Neuronal stem cell (in vitro differentiated cells): ENCODE measurements around the gene SLC44A3.

Experiments
- DNase-seq: peaks from one replicate; pipeline ENCODE4 v3.0.0-alpha.2; 2013; ENCODE audit warnings: low spot score
- H2AFZ ChIP-seq: one replicate; pipeline ENCODE4 v1.6.1; 2013; ENCODE audit warnings: mild to moderate bottlenecking, low read length, inconsistent platforms
- H2AK5ac ChIP-seq: 2 replicates; pipeline ENCODE4 v1.6.1; 2013; ENCODE audit warnings: low read depth, mild to moderate bottlenecking, inconsistent platforms, low read length, moderate library complexity, mixed read lengths
- H2BK120ac ChIP-seq: 2 replicates; pipeline ENCODE4 v1.6.1; 2013; ENCODE audit warnings: low read depth, mild to moderate bottlenecking, inconsistent platforms, low read length, moderate library complexity, mixed read lengths
- H2BK12ac ChIP-seq: one replicate; pipeline ENCODE4 v1.6.1; 2013; ENCODE audit warnings: low read length, inconsistent platforms
- H2BK15ac ChIP-seq: 2 replicates; pipeline ENCODE4 v1.6.1; 2013; ENCODE audit warnings: mild to moderate bottlenecking, low read length, inconsistent platforms, mixed read lengths
- H2BK5ac ChIP-seq: one replicate; pipeline ENCODE4 v1.6.1; 2013; ENCODE audit warnings: inconsistent platforms, mild to moderate bottlenecking, low read length, moderate library complexity
- H3K14ac ChIP-seq: one replicate; pipeline ENCODE4 v1.6.1; 2013; ENCODE audit warnings: low read length, inconsistent platforms
- H3K18ac ChIP-seq: 2 replicates; pipeline ENCODE4 v1.6.1; 2013; ENCODE audit warnings: low read length, inconsistent platforms
- H3K23ac ChIP-seq: 2 replicates; pipeline ENCODE4 v1.6.1; 2013; ENCODE audit warnings: low read depth, mild to moderate bottlenecking, mixed read lengths, low read length, inconsistent platforms; ENCODE audit not compliant: poor library complexity
- H3K27ac ChIP-seq: replicated peaks from 3 replicates; pipeline ENCODE4 v1.5.1; 2013; ENCODE audit warnings: low read length, inconsistent platforms
- H3K27me3 ChIP-seq, 3 experiments: 2 replicates each; pipeline ENCODE4 v1.6.1; 2013; ENCODE audit warnings: low read length in 3 of 3, mild to moderate bottlenecking in 2 of 3, inconsistent platforms in 1 of 3, low read depth in 1 of 3, mixed read lengths in 1 of 3, moderate library complexity in 1 of 3; ENCODE audit not compliant: control insufficient read depth in 3 of 3, insufficient read depth in 3 of 3
- H3K36me3 ChIP-seq, 2 donors: replicated peaks in 1 of 2; 2 replicates each; pipeline ENCODE4 v1.6.1; 2013; ENCODE audit warnings: low read length in 2 of 2; ENCODE audit not compliant: control insufficient read depth in 2 of 2, insufficient read depth in 2 of 2
- H3K4ac ChIP-seq: 2 replicates; pipeline ENCODE4 v1.6.1; 2013; ENCODE audit warnings: inconsistent platforms, mild to moderate bottlenecking, low read length, moderate library complexity
- H3K4me1 ChIP-seq, 2 donors: 1 replicate in 1 of 2; 2 replicates in 1 of 2; pipeline ENCODE4 v1.6.1; 2013; ENCODE audit warnings: low read length in 2 of 2, low read depth in 1 of 2; ENCODE audit not compliant: control insufficient read depth in 2 of 2, insufficient read depth in 1 of 2
- H3K4me2 ChIP-seq: one replicate; pipeline ENCODE4 v1.6.1; 2013; ENCODE audit warnings: mild to moderate bottlenecking, low read length, inconsistent platforms; ENCODE audit not compliant: insufficient read depth, poor library complexity, severe bottlenecking
- H3K4me3 ChIP-seq, 2 donors: 2 replicates each; pipeline ENCODE4 v1.5.1; 2013; ENCODE audit warnings: low read length in 2 of 2, mild to moderate bottlenecking in 2 of 2, inconsistent platforms in 1 of 2, moderate library complexity in 1 of 2
- H3K79me1 ChIP-seq: one replicate; pipeline ENCODE4 v1.6.1; 2013; ENCODE audit warnings: low read depth, mild to moderate bottlenecking, inconsistent platforms, low read length, moderate library complexity
- H3K9ac ChIP-seq: one replicate; pipeline ENCODE4 v1.6.1; 2013; ENCODE audit warnings: mild to moderate bottlenecking, low read depth, low read length, inconsistent platforms; ENCODE audit not compliant: poor library complexity
- H3K9me3 ChIP-seq, 2 donors: replicated peaks in 1 of 2; 2 replicates each; pipeline versions ENCODE3 to v1.6.1; 2013; ENCODE audit warnings: low read length in 2 of 2, mild to moderate bottlenecking in 2 of 2, inconsistent platforms in 1 of 2, low read depth in 1 of 2, mixed read lengths in 1 of 2, moderate library complexity in 1 of 2; ENCODE audit not compliant: control insufficient read depth in 2 of 2, insufficient read depth in 1 of 2
- H4K8ac ChIP-seq: one replicate; pipeline ENCODE4 v1.6.1; 2013; ENCODE audit warnings: low read depth, mild to moderate bottlenecking, inconsistent platforms, low read length, moderate library complexity
- H4K91ac ChIP-seq: one replicate; pipeline ENCODE4 v1.6.1; 2013; ENCODE audit warnings: low read length, low read depth, mild to moderate bottlenecking, inconsistent platforms; ENCODE audit not compliant: poor library complexity
- WGBS, 2 donors: extraction: QIAGEN DNeasy Blood & Tissue Kit; methylation state at CpG; one replicate each; pipeline ENCODE4 v1.1.7; 2013; ENCODE audit warnings: missing lambda C conversion rate in 2 of 2, mixed read lengths in 1 of 2; ENCODE audit not compliant: insufficient read length in 2 of 2, insufficient replicate concordance in 1 of 2; ENCODE audit errors: extremely low coverage in 2 of 2; 5-methylcytosine and 5-hydroxymethylcytosine counted together

SLC44A3 gene

DNA sequence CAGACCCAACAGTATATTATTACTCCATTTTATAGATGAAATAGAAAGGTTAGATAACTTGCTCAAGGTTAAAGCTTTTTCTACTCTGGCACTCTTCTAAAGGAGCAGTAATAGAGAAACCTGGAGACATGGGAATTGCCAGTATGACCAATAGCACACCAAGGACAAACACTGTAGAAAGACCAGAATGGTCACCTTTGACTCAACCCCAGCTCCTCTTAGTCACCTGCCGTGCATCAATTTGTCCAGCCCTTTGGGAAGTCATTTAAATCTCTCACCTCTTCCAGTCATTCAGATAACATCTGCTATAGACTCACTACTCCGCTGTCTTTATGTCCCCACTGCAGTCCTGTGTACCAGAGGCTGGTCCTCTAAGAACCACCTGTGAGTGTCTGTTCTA, 23.9 kb upstream of the SLC44A3 start:
- Histone ChIP-seq H2BK15ac (no peak overlapping the region), H2BK120ac (no peak overlapping the region), H3K79me1 (no peaks in the 10 kb centered on the region), H3K14ac (no peak overlapping the region), H3K4me2 (no peak overlapping the region), H3K27ac (no peak overlapping the region), H3K9me3 (peaks cover 0 to 6% of the 10 kb centered on the region in 2 donors), H2AFZ (no peak overlapping the region), H3K18ac (no peak overlapping the region), H3K23ac (no peak overlapping the region), H2AK5ac (no peak overlapping the region), H3K36me3 (no peaks in the 10 kb centered on the region), H3K4me1 (peaks cover 0 to 7% of the 10 kb centered on the region in 2 donors), H3K27me3 (no peaks in the 10 kb centered on the region), H3K9ac (no peak overlapping the region), H4K91ac (no peak overlapping the region), H3K4ac (no peak overlapping the region), H4K8ac (no peak overlapping the region), H2BK12ac (no peak overlapping the region), H2BK5ac (no peak overlapping the region), H3K4me3 (no peak overlapping the region)
- no CpG with 5 or more reads among the region's 2 CpGs for WGBS, 2 donors
- DNase-seq = no peak

- Histone ChIP-seq H3K27ac (no peak overlapping the region), H2BK5ac (no peak overlapping the region)
These were observed 22.9 kb upstream of the SLC44A3 start for GRCh38 chr1:94797291-94797690.

DNA sequence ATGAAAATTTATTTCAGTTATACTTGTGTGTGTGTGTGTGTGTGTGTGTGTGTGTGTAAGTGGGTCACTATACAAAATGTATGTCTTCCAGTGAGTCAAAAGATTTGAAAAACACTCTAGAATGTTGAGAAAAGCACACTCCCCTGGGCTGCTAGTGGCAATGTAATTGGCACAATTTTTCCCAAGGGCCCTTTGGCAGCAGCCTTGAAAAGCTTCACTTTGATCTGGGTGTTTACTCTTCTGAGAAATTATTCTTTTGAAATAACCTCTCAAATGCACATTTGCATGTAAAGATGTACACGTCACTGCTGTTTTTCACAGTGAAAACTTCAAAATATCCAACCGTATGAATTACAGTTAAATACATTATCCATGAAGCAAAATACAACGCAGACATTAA, 22.1 kb upstream of the SLC44A3 start:
- Histone ChIP-seq H3K4me2 (no peak overlapping the region), H2BK15ac (no peak overlapping the region), H2BK5ac (no peak overlapping the region), H2BK12ac (no peak overlapping the region), H3K79me1 (no peaks in the 10 kb centered on the region), H3K27me3 (no peaks in the 10 kb centered on the region), H3K4me3 (no peak overlapping the region), H3K18ac (no peak overlapping the region), H2AK5ac (no peak overlapping the region), H4K8ac (no peak overlapping the region), H3K9me3 (peaks cover 0 to 6% of the 10 kb centered on the region in 2 donors), H3K36me3 (no peaks in the 10 kb centered on the region), H3K14ac (no peak overlapping the region), H3K4ac (no peak overlapping the region), H3K9ac (no peak overlapping the region), H3K23ac (no peak overlapping the region), H4K91ac (no peak overlapping the region), H2BK120ac (no peak overlapping the region), H2AFZ (no peak overlapping the region), H3K4me1 (peaks cover 6 to 14% of the 10 kb centered on the region in 2 donors), H3K27ac (no peak overlapping the region)
- DNase-seq = no peak
- no CpG with 5 or more reads among the region's 3 CpGs for WGBS, 2 donors

More at GRCh38 chr1:94797291-94797690, 22.9 kb upstream of the SLC44A3 start:
- H3K9ac ChIP-seq = no peak overlapping the region
- H2AK5ac ChIP-seq = no peak overlapping the region
- no peaks in the 10 kb centered on the region for H3K27me3 ChIP-seq
- H3K23ac ChIP-seq = no peak overlapping the region
- peaks cover 0 to 6% of the 10 kb centered on the region in 2 donors for H3K9me3 ChIP-seq
- H2BK12ac ChIP-seq = no peak overlapping the region
- no peak overlapping the region for H2BK120ac ChIP-seq
- no peak overlapping the region for H3K14ac ChIP-seq
- H3K79me1 ChIP-seq = no peaks in the 10 kb centered on the region
- H4K8ac ChIP-seq = no peak overlapping the region
- DNase-seq = no peak
- H2BK15ac ChIP-seq = no peak overlapping the region
- no peak overlapping the region for H3K18ac ChIP-seq
- no CpG with 5 or more reads among the region's 1 CpG for WGBS, 2 donors
- no peaks in the 10 kb centered on the region for H3K36me3 ChIP-seq
- H2AFZ ChIP-seq = no peak overlapping the region
- no peak overlapping the region for H3K4ac ChIP-seq
- H4K91ac ChIP-seq = no peak overlapping the region
- peaks cover 7 to 10% of the 10 kb centered on the region in 2 donors for H3K4me1 ChIP-seq
- H3K4me3 ChIP-seq = no peak overlapping the region
- H3K4me2 ChIP-seq = no peak overlapping the region

DNA sequence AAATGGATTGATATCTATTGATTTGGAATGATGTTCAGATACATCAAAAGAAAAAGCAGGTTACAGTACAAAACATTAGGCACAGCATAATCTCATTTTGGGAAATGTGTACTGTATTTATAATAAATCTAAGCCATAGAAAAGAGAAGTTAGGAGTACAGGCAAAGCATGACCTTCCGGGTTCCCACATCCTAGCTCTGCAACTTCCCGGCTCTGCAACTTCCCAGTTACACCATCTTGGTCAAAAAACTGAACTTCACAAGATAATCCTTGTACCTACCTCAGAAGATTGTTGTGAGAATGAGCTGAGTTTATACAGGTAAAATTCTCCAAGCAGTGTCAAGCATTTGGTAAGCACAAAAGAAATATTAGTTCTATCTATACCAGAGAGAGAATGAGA, 21.7 kb upstream of the SLC44A3 start:
- no peak overlapping the region for H2BK5ac ChIP-seq
- H2AFZ ChIP-seq = no peak overlapping the region
- peaks cover 3 to 17% of the 10 kb centered on the region in 2 donors for H3K4me1 ChIP-seq
- no peak overlapping the region for H3K4me2 ChIP-seq
- H3K36me3 ChIP-seq = no peaks in the 10 kb centered on the region
- H2AK5ac ChIP-seq = no peak overlapping the region
- H3K23ac ChIP-seq = no peak overlapping the region
- no peak overlapping the region for H2BK120ac ChIP-seq
- no peak overlapping the region for H3K18ac ChIP-seq
- H2BK12ac ChIP-seq = no peak overlapping the region
- no CpG with 5 or more reads among the region's 2 CpGs for WGBS, 2 donors
- peaks cover 0 to 2% of the 10 kb centered on the region in 2 donors for H3K9me3 ChIP-seq
- H3K4me3 ChIP-seq = no peak overlapping the region
- H3K27me3 ChIP-seq = no peaks in the 10 kb centered on the region
- H3K14ac ChIP-seq = no peak overlapping the region
- no peak overlapping the region for H4K8ac ChIP-seq
- DNase-seq = no peak
- no peak overlapping the region for H2BK15ac ChIP-seq
- no peaks in the 10 kb centered on the region for H3K79me1 ChIP-seq
- no peak overlapping the region for H3K9ac ChIP-seq
- H4K91ac ChIP-seq = no peak overlapping the region
- H3K27ac ChIP-seq = no peak overlapping the region
- H3K4ac ChIP-seq = no peak overlapping the region
